Psoas muscle (tissue), 8 donors: ENCODE measurements around the gene TPO. TPM values are rescaled to one million over a fixed set of nuclear protein-coding genes. Genes with fewer than 3 reads are reported as not detected.
A peak's percentile ranks its signal among the peaks of the same experiment; 100 is the strongest.

Experiments
- ATAC-seq, 4 donors: fragments of 200-7000 bp; cut with Tn5 transposase; one replicate each; pipeline ENCODE4 v1.9.1; 2020; ENCODE audit warnings: moderate library complexity in 3 of 4, mild to moderate bottlenecking in 2 of 4
- DNase-seq, 2 donors: peaks; one replicate each; pipeline ENCODE4 v3.0.0-alpha.2; 2020
- H3K27ac ChIP-seq: fragments of 200-600 bp; one replicate; pipeline ENCODE4 v1.8.0; 2022
- H3K27me3 ChIP-seq, 3 donors: fragments of 200-600 bp in 1 of 3; one replicate each; pipeline versions ENCODE4 v1.6.1 to v1.8.0; 2013 to 2022; ENCODE audit warnings: low read length in 2 of 3, mild to moderate bottlenecking in 2 of 3, moderate library complexity in 1 of 3; ENCODE audit not compliant: insufficient read depth in 3 of 3
- H3K36me3 ChIP-seq, 2 donors: fragments of 200-600 bp in 1 of 2; one replicate each; pipeline versions ENCODE4 v1.6.1 to v1.8.0; 2013 to 2022; ENCODE audit warnings: low read depth in 1 of 2, mild to moderate bottlenecking in 1 of 2, moderate library complexity in 1 of 2; ENCODE audit not compliant: insufficient read depth in 1 of 2
- H3K4me1 ChIP-seq: fragments of 200-600 bp; one replicate; pipeline ENCODE4 v1.8.0; 2022
- H3K4me3 ChIP-seq: fragments of 200-600 bp; one replicate; pipeline ENCODE4 v1.8.0; 2022; ENCODE audit warnings: mild to moderate bottlenecking
- H3K9me3 ChIP-seq: fragments of 200-600 bp; one replicate; pipeline ENCODE4 v1.8.0; 2022
- whole genome bisulfite sequencing, 3 donors: extraction: QIAGEN DNeasy Blood & Tissue Kit; methylation state at CpG; one replicate each; pipeline versions ENCODE4 v1.1.6 to v1.1.7; 2013; 5-methylcytosine and 5-hydroxymethylcytosine counted together
- intact Hi-C, 2 donors: fragments of 100-400 bp; cut with DNase I; formaldehyde crosslinking; loops; one replicate each; pipeline versions ENCODE4 v1.11.0 to v1.14.2; 2022
- polyA plus RNA-seq, 3 donors: library from polyadenylated mRNA; stranded (reverse); fragments of 200-250 nt; gene quantifications; one replicate each; pipeline ENCODE4 v1.2.3, GENCODE V29; 2013
- total RNA-seq, 4 donors: library from RNA; stranded (reverse); fragmentation: NEBNext Ultra II Directional in 2 of 4; extraction: Animal tissue kit (Norgen Biotek cat#: 25700) in 2 of 4; gene quantifications; one replicate each; pipeline versions ENCODE4 v1.2.1 to v1.2.4, GENCODE V29; 2021 to 2023
- TF ChIP-seq, protein P1 (sequence below): fragments of 200-600 bp; IDR thresholded peaks from one replicate; pipeline ENCODE4 v1.8.0; 2022; ENCODE audit warnings: antibody characterized with exemption
- donor health status: healthy with polysubstance abuse.
- donor health status: DM: no; HTN: no; CAD: no; lungs with moderate emphysema.
- donor health status: Bipolar disorder and iron deficiency.
- donor health status: healthy.
- donor health status: DM: yes; HTN: yes; CAD: no.
- donor health status: DM: no; HTN: no; CAD: no.
- donor health status: DM: no; HTN: no; CAD: no.
- donor health status: DM: yes; HTN: yes; CAD: no.

Gene TPO
- total and polyA plus RNA-seq, 7 donors = 2.1 to 4.5 (median 3.8) TPM

DNA sequence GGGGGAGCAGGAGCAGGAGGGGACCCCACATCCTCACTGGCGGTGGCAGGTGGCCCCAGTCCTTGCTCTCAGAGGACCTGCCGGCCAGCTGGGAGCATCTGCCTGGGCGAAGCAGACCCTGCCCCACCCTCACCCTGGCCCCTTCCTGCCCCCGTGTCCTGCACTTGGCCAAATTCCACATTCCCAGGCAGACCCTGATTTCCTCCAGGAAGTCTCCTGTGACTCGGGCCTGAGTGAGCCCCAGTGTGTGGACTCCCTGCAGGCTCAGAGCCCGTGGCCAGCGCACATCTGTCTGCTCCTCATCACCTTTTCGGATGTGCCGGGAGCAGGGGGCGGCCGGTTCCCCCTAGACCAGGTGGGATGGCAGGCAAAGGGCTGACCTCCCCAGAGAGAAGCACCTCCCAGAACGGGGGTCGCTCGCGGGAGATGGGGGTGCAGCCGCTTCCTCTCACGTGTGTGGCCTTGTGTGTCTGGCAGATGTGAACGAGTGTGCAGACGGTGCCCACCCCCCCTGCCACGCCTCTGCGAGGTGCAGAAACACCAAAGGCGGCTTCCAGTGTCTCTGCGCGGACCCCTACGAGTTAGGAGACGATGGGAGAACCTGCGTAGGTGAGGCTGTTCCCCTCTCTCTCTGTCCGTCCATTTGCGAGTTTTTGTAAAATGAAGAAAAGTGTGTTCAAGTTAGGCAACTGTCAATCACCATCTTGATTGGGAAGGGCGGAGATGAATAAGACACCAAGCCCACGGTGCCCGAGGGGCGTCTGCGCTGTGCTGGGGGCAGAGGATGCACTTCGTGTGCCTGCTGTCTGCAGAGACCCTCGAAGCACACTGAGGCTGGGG, 90.4 kb downstream of the TPO start:
- intact Hi-C loops = no loop called here
- Histone ChIP-seq H3K27me3 (peaks cover 0 to 3% (median 0%) of the 10 kb centered on the region in 3 donors), H3K27ac (no peak overlapping the region), H3K9me3 (no peaks in the 10 kb centered on the region), H3K36me3 (no peaks in the 10 kb centered on the region), H3K4me1 (no peaks in the 10 kb centered on the region), H3K4me3 (no peak overlapping the region)
- TF ChIP-seq, protein P1, sequence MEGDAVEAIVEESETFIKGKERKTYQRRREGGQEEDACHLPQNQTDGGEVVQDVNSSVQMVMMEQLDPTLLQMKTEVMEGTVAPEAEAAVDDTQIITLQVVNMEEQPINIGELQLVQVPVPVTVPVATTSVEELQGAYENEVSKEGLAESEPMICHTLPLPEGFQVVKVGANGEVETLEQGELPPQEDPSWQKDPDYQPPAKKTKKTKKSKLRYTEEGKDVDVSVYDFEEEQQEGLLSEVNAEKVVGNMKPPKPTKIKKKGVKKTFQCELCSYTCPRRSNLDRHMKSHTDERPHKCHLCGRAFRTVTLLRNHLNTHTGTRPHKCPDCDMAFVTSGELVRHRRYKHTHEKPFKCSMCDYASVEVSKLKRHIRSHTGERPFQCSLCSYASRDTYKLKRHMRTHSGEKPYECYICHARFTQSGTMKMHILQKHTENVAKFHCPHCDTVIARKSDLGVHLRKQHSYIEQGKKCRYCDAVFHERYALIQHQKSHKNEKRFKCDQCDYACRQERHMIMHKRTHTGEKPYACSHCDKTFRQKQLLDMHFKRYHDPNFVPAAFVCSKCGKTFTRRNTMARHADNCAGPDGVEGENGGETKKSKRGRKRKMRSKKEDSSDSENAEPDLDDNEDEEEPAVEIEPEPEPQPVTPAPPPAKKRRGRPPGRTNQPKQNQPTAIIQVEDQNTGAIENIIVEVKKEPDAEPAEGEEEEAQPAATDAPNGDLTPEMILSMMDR = no peak
- ATAC-seq = no peak
- no peak for DNase-seq
- 49 to 52% (median 51%) methylated on average over 36 of the region's 36 CpGs for WGBS, 3 donors

DNA sequence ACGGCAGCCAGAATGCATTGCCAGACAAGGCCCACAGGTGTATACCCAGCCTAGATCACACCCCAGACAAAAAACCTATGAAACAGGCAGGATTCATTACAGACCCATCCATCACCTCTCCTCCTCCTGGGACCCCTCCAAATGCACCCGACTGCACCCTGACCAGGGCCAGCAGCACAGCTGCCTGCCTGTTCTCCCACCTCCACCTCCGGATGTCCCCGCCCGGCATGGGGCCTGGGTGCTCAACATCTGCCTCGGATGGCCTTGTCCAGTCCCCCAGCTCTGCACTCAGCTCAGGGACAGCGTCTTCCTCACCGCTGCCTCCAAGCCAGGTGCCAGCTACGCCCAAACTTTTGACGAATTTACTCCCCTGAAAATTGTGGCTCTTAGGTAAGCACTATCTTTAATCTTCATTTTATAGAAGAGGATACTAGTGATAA, 91.1 kb downstream of the TPO start:
- H3K27ac ChIP-seq = no peak overlapping the region
- intact Hi-C loops = no loop called here
- TF ChIP-seq, protein P1 = no peak
- peaks cover 0 to 3% (median 0%) of the 10 kb centered on the region in 3 donors for H3K27me3 ChIP-seq
- 73 to 85% (median 78%) methylated on average over 10 of the region's 10 CpGs for WGBS, 3 donors
- DNase-seq (no peak), ATAC-seq (no peak)
- H3K4me1 ChIP-seq = no peaks in the 10 kb centered on the region
- no peaks in the 10 kb centered on the region for H3K9me3 ChIP-seq
- no peaks in the 10 kb centered on the region for H3K36me3 ChIP-seq
- no peak overlapping the region for H3K4me3 ChIP-seq

DNA sequence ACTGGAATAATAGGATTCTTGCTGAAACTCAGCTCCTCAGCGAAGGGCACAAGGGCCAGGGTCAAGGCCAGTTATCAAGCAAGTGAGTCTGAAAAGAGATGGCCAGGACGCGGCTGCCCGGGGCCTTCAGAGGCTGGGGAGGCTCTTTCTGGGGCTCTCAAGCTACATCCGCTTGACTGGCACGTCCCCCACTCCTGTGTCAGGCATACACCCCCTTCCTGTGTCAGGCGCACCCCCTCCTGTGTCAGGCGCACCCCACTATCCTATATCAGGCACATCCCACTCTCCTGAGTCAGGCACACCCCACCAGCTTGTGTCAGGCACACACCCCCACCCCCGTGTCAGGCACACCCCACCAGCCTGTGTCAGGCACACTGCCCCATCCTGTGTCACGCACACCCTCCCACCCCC, 91.8 kb downstream of the TPO start:
- H3K9me3 ChIP-seq = no peaks in the 10 kb centered on the region
- no peak overlapping the region for H3K4me3 ChIP-seq
- H3K36me3 ChIP-seq = no peaks in the 10 kb centered on the region
- no peak overlapping the region for H3K27ac ChIP-seq
- intact Hi-C loops = no loop called here
- H3K4me1 ChIP-seq = no peaks in the 10 kb centered on the region
- 91 to 95% (median 92%) methylated on average over 10 of the region's 10 CpGs for WGBS, 3 donors
- ATAC-seq (no peak), DNase-seq (no peak)
- TF ChIP-seq, protein P1 = no peak
- peaks cover 0 to under 1% (median 0%) of the 10 kb centered on the region in 3 donors for H3K27me3 ChIP-seq

DNA sequence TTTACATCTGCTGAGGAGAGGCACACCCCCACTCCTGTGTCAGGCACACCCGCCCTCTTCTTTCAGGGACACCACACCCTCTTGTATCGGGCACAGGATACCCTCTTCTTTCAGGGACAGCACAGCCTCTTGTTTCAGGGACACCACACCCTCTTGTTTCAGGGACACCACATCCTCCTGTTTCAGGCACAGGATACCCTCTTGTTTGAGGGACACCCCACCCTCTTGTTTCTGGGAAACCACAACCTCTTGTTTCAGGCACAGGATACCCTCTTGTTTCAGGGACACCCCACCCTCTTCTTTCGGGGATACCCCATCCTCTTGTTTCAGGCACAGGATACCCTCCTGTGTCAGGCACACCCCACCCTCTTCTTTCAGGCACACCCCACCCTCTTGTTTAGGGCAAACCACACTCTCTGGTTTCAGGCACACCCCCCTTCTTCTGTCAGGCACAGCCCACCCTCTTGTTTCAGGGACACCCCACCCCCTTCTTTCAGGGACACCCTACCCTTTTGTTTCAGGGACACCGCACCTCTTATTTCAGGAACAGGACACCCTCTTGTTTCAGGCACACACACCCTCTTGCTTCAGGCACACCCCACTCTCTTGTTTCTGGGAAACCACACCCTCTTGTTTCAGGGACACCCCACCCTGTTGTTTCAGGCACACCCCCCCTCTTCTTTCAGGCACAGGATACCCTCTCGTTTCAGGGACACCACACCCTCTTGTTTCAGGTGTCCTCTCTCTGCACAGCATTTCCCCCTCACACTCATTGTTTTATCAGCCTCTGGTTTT, 96.2 kb downstream of the TPO start:
- no peak for DNase-seq

More for the DNA sequence above, 96.2 kb downstream of the TPO start:
- Histone ChIP-seq H3K9me3 (no peaks in the 10 kb centered on the region), H3K27me3 (no peaks in the 10 kb centered on the region), H3K27ac (no peak overlapping the region), H3K4me1 (no peaks in the 10 kb centered on the region), H3K4me3 (no peak overlapping the region), H3K36me3 (no peaks in the 10 kb centered on the region)
- peak in 1 of 4 donors; percentile 30 for ATAC-seq
- TF ChIP-seq, protein P1 = no peak
- WGBS, 3 donors = 46 to 60% (median 57%) methylated on average over 5 of the region's 5 CpGs
- intact Hi-C loops = no loop called here
